Measurements from ENCODE around the gene TENM4.

The TENM4 gene

DNA sequence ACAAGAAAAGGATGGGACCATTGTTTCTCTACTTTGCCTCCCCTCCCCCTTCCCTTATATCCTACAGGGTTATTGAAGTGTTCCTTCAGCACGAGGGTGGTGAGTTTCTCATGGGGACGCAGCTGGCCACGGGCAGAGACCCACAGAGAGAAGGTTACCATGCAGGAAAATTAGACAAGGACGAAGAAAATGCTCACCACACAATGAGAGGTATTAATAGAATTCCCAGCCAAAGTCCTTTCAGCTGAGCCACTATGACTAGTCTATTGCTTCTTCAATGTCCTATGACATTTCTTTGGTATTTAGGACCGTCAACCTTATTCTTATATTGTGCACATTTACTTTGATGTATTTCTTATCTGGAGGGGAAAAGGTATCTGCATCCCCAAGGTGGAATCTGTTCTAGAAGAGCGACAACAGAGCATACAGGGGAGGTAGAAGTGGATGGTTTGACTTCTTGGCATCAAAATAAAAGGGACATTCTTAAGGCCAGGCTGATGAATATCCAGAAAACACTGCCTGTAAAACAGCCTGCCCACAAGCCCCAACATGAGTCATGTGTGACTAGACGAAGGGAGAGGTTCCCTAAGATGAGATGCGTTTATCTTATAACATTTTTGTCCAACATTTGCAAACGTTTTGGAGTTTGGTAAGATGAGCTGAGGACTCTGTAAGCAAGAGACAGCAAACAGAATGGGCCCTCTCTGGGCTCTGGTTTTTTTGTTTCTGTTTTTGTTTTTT, 656.3 kb downstream of the TENM4 start:
- no peak for DNase-seq (ENCODE audit: low spot score)

DNA sequence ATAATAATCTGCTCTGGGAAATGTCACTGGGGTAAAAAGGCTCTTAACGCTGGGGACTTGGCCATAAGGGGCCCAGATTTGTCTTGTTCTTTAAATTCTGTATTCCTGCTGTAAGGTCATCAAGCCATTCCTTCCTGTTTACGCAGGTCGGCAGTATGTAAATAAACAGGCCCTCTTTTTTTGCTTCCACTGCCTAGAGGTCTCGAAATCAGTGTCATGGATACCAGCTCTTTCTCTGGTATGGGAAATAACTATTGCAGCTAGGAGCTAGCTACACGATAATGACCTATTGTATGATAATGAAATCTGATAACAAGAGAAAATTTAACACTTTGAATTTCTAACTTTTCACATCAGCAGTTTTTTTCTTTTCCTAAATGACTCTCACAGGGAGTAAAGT, 657.0 kb downstream of the TENM4 start:
- DNase-seq (ENCODE audit: low spot score) = no peak

DNA sequence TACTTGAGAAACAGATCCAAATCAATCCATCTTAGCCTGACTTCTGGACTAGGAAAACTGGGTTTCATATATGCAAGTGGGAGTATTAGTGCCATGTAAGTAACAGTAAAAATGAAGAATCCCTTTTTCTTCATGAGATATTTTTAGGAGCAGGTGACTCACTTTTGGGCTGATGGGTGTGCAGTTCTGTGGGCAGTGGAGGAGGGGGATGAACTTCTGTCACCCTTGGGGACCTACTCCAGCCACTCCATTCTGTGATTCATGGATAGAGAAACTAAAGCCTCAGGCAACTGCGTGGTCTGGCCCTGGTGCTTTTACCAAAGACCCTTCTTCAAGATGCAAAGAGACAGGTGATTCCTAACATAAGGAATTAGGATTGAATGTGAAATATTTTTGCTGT, 657.5 kb downstream of the TENM4 start:
- DNase-seq (ENCODE audit: low spot score) = no peak

DNA sequence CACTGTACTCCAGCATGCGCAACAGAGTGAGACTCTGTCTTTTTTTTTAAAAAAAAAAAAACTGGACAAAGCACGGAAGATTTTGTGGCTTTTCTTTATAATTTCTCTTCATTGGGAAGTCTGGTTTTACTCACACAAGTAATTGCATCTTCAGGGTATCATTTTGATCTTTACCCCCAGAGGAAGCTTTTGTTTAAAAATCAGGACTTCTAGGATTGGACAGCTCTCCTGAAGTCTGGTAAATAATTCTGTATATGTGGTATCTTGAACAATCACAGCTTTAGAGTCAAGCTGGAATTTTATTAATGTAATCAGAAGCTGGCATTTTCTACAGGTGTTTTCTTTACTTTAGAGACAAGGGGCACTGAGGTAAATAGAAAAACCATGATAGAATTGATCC, 658.1 kb downstream of the TENM4 start:
- no peak for DNase-seq (ENCODE audit: low spot score)

DNA sequence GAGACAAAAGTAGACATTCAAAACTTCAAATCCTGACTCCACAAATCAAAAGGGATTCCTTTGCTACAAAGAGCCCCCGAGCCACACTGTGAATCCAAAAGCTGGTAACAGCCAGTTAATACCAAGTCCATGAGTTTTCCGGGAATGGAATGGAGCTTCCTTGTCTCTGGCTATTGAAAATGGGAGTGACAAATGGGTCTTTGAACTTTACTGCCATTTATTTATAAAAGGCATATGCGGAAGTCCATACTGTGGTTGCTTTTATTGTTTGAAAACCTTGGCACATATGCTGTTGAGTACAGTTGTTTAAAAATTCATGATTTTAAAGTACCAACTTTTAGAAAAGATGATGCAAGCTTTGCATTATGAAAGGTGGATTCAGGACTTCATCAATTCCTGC, 659.9 kb downstream of the TENM4 start:
- DNase-seq (ENCODE audit: low spot score) = no peak

DNA sequence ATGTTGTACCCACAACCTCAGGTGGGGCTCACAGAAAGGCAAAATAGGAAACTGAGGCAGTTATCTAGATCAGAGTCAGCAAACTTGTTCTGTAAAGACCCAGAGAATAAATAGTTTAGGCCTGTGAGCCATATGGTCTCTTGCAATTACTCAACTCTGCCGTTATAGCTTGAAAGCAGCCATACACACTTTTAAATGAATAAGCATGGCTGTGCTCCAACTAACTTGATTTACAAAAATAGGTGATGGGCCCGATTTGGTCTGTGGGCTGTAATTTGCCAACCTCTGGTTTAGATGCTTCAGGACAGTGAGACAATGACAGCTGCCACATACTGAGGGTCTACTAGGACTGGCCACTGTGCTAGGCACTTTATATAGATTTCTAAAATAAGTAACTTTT, 667.3 kb downstream of the TENM4 start:
- no peak for DNase-seq (ENCODE audit: low spot score)

DNA sequence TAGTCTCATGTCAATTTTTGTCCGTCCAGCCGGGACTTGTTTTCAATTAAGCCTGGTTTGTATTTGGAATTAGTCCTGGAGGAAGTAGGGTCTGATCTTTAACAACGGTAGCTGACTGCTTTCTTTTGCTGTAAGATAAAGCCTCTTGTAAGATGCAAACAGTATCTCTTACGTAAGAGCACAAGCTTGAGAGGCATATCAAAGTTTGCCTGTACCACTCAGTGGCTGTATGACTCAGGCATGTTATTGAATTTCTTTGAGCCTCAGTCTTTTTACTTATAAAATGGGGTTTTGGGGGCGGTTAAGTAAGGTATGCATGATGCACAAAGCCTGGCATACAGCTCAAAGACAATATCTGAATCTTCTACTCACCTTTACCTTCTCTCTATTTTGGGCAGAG, 667.8 kb downstream of the TENM4 start:
- no peak for DNase-seq (ENCODE audit: low spot score)

DNA sequence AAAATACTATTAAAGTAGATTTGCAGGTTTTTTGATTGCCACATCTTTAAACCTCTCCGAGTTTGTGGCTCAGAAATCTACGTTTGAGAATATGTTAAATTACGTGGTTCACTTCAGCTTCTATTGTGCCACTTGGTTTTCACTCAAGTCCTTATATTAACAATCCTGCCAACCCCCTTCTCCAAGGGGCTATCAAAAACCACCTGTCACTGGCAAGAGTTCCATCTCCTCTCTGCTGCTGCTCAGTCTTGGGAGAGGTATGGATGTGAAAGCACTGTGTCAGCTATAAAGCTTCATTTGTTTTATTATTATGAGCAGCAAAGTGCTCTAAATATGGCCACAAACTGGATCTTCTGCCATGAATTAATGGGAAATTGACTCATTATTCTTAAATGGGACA, 668.6 kb downstream of the TENM4 start:
- no peak for DNase-seq (ENCODE audit: low spot score)

DNA sequence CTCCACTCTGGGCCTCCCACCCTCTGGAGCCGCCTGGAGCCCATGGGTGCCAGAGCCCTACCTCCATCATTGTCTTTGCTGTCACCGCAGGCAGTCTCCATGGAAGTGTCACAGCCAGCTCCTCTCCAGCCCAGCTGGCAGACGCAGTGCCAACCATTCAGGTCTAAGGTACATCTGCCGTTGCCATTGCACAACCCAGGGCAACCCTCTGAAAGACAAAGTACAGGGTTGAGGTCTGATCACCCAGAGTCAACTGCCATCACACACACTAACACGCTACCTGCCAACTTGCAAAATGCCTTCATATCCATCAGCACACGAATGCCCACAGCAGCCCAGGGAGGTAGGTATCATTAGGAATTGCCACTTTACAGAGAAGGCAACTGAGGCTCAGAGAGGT, 669.9 kb downstream of the TENM4 start:
- DNase-seq (ENCODE audit: low spot score) = no peak

DNA sequence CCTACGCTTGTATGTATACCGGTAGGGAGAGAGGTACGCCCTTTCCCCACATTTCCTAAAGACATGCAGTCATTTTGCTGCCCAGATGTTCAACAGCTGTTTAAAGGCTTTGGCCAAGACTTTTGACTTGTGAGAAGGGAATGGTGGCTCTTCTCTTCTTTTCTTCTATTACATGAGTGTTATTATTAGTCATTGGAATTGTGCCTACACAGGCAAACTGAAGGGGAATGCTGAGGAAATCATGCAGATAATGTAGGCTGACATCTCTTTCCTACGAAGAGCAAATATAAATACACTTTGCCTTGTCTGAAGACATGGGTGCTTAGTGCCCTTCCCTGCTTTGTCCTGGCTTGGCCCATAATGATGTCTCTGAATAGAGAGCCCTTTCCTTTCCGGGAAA, 671.9 kb downstream of the TENM4 start:
- no peak for DNase-seq (ENCODE audit: low spot score)

DNA sequence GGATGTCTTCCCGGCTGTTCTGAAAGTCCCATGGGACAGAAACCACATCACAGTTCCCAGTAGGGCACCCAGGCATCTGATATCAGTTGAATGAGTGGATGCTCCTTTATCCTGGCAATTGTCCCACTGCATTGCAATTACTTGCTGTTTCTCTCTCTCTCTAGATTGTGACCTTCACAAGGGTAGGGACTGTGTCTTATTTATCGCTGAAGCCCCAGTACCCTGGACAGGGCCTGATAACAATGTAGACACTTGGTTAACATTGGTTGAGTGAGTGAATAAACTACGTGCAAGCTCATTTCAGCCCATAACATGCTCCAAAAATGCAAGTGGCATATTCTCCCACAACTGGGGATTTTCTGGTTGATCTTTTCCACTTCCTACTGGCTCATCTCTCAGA, 672.5 kb downstream of the TENM4 start:
- DNase-seq (ENCODE audit: low spot score) = no peak

DNA sequence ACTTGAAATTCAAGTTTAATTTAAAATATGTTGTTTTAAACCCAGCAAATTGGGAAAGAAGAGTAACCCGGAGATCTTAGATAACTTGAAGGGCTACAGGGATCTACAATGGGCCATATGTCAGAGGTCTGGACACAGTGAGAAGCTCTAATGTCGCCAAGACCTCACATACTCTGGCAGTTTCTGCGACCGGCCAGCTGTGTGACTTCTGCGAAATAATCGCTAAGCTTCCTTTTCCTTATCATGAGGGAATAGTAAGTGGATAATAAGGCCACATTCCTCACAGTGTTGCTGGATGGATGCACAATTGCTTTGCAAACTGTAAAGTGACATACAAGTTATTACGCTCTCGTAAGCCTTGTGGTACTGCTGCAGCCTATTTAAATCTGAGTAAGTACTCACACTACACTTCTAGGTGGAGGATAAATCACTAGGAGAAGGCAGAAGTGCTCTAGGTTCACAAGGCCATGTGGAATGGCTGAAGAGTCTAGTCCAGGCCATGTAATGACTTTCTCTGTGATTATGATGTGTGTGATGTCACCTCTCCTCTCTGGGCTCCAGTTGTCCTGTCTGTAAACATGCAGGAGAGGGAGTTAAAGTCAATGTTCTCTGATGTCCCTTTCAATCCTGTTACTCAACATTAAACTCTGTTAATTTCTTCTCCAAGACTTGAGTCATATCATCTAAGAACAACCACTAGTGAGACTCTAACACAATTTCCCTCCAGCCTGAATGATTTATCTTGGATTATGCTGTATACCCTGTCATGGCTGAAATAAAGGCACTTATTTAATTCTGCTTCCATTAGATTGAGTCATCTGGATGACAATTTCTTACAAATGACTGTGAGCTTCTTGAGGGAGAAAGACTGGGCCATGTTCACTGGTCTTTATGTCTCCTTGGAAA, 673.5 kb downstream of the TENM4 start:
- no peak for DNase-seq (ENCODE audit: low spot score)

DNA sequence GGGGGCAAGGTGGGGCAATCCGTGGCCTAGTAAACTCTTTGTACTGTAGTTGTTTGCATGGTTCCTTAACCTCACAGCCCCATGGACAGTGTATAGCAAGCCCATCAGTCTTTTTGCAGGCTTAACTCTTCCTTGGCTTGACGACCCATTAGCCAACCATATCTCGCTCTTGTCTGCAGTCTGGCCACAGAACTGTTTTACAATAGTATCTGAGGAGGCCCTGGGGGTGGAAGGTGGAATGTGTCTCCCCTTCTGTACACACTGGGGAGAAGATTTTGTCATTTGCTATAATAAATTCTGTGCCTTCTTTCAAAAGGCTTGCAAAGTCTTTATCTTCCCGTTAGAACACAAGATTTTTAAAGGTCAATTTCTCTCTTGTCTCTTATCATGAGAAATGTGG, 675.9 kb downstream of the TENM4 start:
- DNase-seq (ENCODE audit: low spot score) = no peak

DNA sequence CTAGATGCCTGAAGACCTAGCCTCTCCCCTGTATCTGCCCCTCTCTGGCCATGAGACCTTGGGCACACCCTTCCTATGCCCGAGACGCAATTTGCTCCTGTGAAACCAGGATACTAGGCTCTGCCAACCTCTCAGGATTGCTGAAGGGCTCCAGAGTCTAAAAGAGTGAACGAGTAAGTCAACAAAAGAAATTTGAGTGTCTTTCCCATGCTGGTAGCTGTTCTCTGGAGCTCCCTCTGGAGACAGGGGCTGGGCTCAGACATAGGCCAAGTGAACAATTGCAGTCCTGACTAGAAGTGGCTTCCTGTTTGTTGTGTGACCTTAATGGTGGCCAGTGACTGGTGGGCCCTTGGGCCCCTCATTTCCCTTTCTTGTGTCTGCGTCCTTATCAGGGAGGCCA, 677.2 kb downstream of the TENM4 start:
- DNase-seq (ENCODE audit: low spot score) = no peak

DNA sequence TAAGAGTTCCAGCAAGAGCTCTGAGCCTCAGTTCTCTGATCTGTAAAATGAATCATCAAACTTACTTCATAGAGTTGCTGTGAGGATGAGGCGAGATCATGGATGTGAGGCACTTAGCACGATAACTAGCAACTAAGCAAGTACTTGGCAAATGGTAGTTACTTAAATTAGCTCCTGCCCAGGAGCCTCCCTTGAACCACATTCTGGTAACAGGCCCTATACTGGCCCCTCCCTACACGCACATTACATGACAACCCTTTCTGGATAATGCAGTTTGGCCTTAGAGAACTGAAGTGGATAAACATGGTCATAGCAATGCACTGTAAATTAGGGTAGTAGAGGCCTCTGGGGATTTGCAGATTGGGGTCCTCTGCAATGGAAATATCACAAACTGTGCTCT, 678.7 kb downstream of the TENM4 start:
- DNase-seq (ENCODE audit: low spot score) = no peak

DNA sequence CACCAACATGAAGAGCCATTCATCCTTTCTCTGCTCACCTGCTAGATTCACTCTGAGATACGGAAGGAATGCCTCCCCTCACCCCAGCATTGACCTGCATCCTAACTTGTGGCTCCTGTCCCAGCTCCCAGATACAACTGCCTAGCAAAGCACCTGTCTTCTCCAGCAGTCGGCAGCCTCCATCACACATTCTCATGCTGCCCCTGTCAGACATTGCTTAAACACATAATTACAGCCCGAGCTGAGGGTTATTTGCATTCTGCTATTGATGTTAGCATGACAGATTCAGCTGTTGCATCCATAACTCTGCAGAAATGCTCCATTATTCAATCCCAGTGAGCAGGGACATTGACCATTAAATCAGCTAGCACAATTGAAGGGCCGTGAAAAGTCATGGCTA, 681.8 kb downstream of the TENM4 start:
- DNase-seq (ENCODE audit: low spot score) = no peak

DNA sequence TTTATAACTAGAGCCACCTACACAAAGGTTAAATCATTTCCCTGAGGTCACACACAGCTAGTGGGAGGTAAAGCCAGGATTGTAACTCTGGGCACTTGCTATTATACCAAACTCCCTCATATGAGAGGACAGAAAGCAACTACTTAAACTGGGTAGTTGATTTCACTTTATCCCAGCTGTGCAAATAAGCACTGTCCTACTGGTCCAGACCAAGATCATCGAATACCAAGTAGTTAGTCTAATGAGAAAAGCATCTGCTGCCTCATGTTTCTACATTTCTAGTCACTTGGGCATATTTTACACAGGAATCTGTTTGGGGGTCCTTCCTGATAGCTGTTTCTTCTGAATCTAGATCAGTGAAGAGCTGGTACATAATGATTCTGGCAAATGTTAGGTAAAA, 687.5 kb downstream of the TENM4 start:
- no peak for DNase-seq (ENCODE audit: low spot score)

DNA sequence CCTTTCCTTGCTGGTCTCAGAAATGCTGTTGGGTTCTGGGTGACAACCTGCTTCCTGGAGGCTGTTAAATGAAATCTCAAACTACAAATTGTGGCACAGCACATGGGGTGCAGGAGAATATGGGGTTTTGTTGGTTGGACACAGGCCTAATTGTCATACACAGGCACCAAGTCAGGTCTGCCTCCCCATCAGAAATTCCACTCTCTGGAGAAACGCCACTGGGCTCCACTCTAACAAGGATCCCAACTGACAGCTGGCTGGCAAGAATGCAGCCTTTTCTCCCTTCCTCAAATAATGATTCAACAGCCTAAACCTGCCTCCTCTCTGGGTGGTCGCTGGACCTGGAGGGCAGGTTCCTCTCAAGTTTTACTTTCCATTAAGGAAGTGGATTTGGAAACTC, 688.3 kb downstream of the TENM4 start:
- no peak for DNase-seq (ENCODE audit: low spot score)

DNA sequence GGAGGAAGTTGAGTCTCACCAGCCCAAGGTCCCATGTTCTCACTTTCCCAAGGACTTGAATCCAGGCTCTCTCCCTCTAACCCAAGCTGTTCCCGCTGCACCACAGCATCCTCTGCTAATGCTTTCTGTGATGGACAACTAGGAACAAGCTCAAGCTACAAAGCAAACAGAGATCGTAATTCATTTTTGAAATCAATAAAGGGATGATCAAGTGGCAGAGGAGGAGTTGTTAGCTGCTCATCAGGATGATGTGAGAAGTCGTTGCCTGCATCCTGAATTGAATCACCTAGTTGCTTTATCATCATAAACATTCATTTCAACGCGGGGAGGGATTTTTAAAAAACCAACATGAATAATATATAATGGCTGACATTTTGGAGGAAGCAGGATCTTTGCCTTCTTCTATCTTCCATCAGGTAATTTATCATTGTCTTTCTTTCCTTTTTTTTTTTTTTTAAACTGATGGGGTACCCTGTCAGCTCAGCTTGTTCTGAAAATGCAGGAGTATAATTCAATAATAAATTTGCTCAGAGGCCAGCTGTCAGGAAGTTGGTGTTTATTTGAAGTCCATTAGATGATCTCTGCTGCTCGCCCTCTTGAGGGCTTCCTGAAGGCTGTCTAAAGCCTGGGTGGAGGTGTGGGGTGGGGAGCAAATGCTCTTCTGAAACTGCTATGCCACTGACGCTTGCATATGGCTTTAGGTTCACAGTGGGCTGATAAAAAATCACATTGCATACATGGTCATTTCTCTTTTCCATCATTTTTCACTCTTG, 691.7 kb downstream of the TENM4 start:
- DNase-seq (ENCODE audit: low spot score) = no peak

DNA sequence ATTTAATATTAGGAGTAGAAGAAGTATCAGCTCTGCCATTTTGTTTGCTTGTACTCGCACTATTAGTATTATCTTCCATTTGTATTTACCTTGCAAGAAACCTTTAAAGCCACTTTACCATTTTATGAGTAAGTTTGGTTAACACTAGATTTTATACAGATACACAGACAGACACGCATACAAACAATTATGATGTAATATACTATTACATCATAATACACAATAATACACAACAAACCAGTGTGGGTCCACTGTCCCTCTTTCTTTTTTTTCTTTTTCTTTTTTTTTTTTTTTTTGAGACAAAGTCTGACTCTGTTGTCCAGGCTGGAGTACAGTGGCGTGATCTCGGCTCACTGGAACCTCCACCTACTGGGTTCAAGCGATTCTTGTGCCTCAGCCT, 695.9 kb downstream of the TENM4 start:
- no peak for DNase-seq (ENCODE audit: low spot score)

DNA sequence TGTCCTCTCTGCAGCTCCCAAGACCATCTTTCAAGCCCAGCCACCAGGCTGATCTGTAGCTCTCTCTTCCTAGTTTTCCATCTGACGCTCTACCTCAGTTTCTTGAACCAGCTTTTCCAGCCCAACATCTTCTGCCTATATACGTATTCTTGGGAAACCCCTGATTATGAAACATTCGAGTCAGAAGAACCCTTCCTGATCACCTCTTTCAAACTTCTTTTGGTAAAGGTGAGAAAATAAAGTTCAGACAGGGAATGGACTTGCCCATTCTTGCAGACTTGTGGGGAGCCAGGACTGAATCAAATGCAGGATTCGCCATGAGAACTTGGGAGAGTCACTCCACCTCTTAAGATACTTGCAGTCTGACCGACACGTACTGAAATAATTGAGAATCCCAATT, 696.6 kb downstream of the TENM4 start:
- DNase-seq (ENCODE audit: low spot score) = no peak

DNA sequence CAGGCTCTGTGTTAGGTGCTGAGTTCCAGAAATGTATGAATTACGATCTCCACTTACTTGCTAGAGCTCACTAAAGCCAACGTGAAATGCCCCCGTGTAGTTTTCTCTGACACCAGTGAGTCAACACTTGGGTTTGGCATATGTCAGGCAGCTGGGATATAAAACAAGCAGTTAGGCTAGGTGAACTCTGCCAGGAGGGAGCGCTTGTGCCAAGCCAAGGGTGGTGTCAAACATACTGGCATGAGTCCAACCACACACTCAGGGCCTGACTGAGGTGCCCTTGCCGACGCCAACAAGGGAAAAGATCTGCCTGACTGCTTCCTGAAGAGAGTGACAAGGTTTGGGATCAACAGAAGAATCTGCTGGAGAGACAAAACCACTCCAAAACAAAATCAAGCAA, 698.4 kb downstream of the TENM4 start:
- no peak for DNase-seq (ENCODE audit: low spot score)

DNA sequence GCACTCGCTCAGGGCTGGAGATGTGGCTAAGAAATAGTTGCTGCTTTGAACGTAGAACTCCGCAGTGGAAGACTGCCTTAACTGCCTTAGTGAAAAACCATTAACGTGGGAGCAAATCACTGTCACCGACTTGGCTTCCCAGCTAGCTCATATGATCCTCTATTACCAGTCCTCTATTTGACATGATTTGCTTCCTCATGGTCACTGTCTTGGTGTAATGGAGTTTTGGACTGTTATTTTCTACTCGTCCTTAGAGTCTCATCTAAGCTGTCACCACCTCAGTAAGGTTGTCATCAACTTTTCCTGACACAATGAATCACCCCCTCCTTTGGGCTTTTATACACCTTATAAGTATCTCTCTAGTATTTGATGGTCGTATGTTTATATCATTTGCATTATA, 699.1 kb downstream of the TENM4 start:
- no peak for DNase-seq (ENCODE audit: low spot score)
